A673 (cell line): ENCODE results near the gene BTBD7.

Experiments used
- CTCF ChIP-seq: fragments of 300-800, 200-600 bp; sonication (generic); conservative IDR thresholded peaks from 2 replicates; pipeline ENCODE4 v1.5.1; 2017; ENCODE audit warnings: low read depth, mild to moderate bottlenecking, antibody characterized with exemption, low read length, moderate library complexity, mixed read lengths
- EZH2 ChIP-seq: fragments of 200-600 bp; sonication (generic); IDR thresholded peaks from 2 replicates; pipeline ENCODE4 v1.6.1; 2017; ENCODE audit warnings: borderline replicate concordance, low read depth, mild to moderate bottlenecking, mixed read lengths, antibody characterized with exemption, low read length; ENCODE audit not compliant: poor library complexity, severe bottlenecking

GRCh38 chr14:93323600-93324174 lies 9.1 kb downstream of the BTBD7 start:
- TF ChIP-seq CTCF (no peak), EZH2 (no peak)
